Spleen (tissue), 11 donors: ENCODE data around the gene MEIS2. TPM values are rescaled to one million over a fixed set of nuclear protein-coding genes. Genes with fewer than 3 reads are reported as not detected.

ENCODE experiments used
- DNase-seq: peaks from one replicate; pipeline ENCODE4 v3.0.0-alpha.2; 2020
- H3K27ac ChIP-seq, 8 donors: fragments of 200-600 bp; sonication (generic) in 7 of 8; 1 replicate in 4 of 8; 2 replicates in 4 of 8; pipeline versions ENCODE4 v1.5.0 to v1.8.0; 2016 to 2021; ENCODE audit warnings: inconsistent platforms in 4 of 8, mild to moderate bottlenecking in 4 of 8, moderate library complexity in 1 of 8
- H3K27me3 ChIP-seq, 7 donors: fragments of 200-600 bp; sonication (generic) in 6 of 7; replicated peaks in 1 of 7; 1 replicate in 4 of 7; 2 replicates in 3 of 7; pipeline versions ENCODE4 v1.5.0 to v1.8.0; 2016 to 2021; ENCODE audit warnings: inconsistent platforms in 3 of 7, mild to moderate bottlenecking in 1 of 7
- H3K36me3 ChIP-seq, 6 donors: fragments of 200-600 bp; sonication (generic) in 5 of 6; 1 replicate in 4 of 6; 2 replicates in 2 of 6; pipeline versions ENCODE4 v1.5.0 to v1.8.0; 2016 to 2021; ENCODE audit warnings: inconsistent platforms in 2 of 6
- H3K4me1 ChIP-seq, 6 donors: fragments of 200-600 bp; sonication (generic) in 5 of 6; 1 replicate in 3 of 6; 2 replicates in 3 of 6; pipeline versions ENCODE4 v1.5.0 to v1.8.0; 2016 to 2021; ENCODE audit warnings: inconsistent platforms in 3 of 6
- H3K4me3 ChIP-seq, 8 donors: fragments of 200-600 bp; sonication (generic) in 7 of 8; 1 replicate in 4 of 8; 2 replicates in 4 of 8; pipeline versions ENCODE4 v1.5.0 to v1.8.0; 2016 to 2021; ENCODE audit warnings: inconsistent platforms in 4 of 8, mild to moderate bottlenecking in 4 of 8, moderate library complexity in 2 of 8
- H3K9me3 ChIP-seq, 8 donors: fragments of 200-600 bp; sonication (generic) in 7 of 8; 1 replicate in 4 of 8; 2 replicates in 4 of 8; pipeline versions ENCODE4 v1.5.0 to v1.8.0; 2016 to 2021; ENCODE audit warnings: inconsistent platforms in 4 of 8
- POLR2A ChIP-seq, 3 donors: fragments of 450-650 bp; IDR thresholded peaks; one replicate each; pipeline ENCODE4 v1.5.1; 2017; ENCODE audit warnings: antibody characterized with exemption in 3 of 3, mild to moderate bottlenecking in 1 of 3
- POLR2AphosphoS5 ChIP-seq, 3 donors: sonication (generic); formaldehyde crosslinking; IDR thresholded peaks; one replicate each; pipeline ENCODE4 v1.5.1; 2017; ENCODE audit warnings: antibody characterized with exemption in 3 of 3
- WGBS, 5 donors: extraction: QIAGEN DNeasy Blood & Tissue Kit in 3 of 5; methylation state at CpG; one replicate each; pipeline versions ENCODE4 v1.1.5 to v1.1.7; 2013 to 2018; 5-methylcytosine and 5-hydroxymethylcytosine counted together
- intact Hi-C: fragments of 100-400 bp; cut with DNase I; formaldehyde crosslinking; loops from one replicate; pipeline ENCODE4 v1.15.0; 2023; ENCODE audit warnings: low total_unique reads
- polyA plus RNA-seq, 3 donors: library from polyadenylated mRNA; stranded (reverse); fragments of 200-250 nt; gene quantifications; one replicate each; pipeline ENCODE4 v1.2.1, GENCODE V29; 2013
- total RNA-seq, 7 donors: library from RNA; depleted of rRNA in 3 of 7; stranded (reverse); fragments of >200 nt in 3 of 7; fragmentation: NEBNext Ultra II Directional in 4 of 7; extraction: Animal tissue kit (Norgen Biotek cat#: 25700) in 4 of 7; gene quantifications; one replicate each; pipeline versions ENCODE4 v1.1.0 to v1.2.1, GENCODE V29; 2016 to 2021
- TF ChIP-seq, protein P1 (sequence below), 11 experiments: fragments of 200-600 bp in 7 of 11; fragments of 450-650 bp in 4 of 11; sonication (generic) in 4 of 11; IDR thresholded peaks in 8 of 11; conservative IDR thresholded peaks in 3 of 11; 1 replicate in 7 of 11; 2 replicates in 4 of 11; pipeline versions ENCODE4 v1.4.0 to v1.8.0; 2016 to 2021; ENCODE audit warnings: antibody characterized with exemption in 11 of 11, inconsistent platforms in 4 of 11, mild to moderate bottlenecking in 1 of 11
- donor health status: healthy with polysubstance abuse.
- donor health status: DM: no; HTN: no; CAD: no; lungs with moderate emphysema.
- donor health status: DM: no; HTN: no; CAD: no.
- donor health status: Bipolar disorder and iron deficiency.
- donor health status: healthy.
- donor health status: DM: no; HTN: no; CAD: no.
- donor health status: DM: yes; HTN: yes; CAD: no.

MEIS2 gene
- total and polyA plus RNA-seq, 10 donors = 2.6 to 57.2 (median 23.5) TPM

DNA sequence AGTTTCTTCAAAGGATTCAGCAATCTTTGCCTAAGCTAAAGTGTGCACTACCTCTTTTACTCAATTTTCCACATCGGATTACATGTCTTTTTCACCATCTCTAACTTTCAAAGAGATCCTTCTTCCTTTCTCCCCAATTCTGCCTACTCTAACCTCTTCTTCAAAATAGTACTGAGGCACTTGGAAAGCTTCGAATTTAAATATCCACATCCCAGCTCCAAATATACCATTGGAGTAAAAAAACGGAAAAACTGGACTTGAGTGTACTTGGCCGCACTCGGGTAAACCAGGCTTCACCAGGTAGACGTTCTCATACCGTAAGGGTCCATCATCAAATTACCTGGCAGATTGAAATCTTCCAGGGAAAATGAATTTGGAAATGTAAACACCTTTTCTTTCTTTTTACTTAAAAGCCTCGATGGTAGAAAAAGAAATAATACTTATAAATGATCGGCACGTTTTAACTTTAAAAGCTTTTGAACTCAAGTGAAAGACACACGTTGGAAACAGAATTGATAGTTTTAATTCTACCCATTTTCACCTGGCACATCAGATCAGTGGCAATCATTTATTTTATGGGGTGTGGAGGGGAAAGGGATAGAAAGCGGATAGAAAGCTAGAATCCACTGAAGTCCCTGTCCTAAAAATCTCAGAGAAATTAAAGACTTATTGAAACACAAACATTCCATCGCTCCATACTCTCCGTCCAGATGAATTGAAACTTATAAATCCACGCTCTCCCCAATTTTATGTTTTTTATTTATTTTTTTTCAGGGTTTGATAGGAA lies 8.2 kb upstream of the MEIS2 start:
- intact Hi-C loops = loop anchor here (10.0 kb wide), 1 partner anchor 224 kb away; no protein-coding TSS in a partner anchor
- no peak for DNase-seq
- TF ChIP-seq, protein P1, sequence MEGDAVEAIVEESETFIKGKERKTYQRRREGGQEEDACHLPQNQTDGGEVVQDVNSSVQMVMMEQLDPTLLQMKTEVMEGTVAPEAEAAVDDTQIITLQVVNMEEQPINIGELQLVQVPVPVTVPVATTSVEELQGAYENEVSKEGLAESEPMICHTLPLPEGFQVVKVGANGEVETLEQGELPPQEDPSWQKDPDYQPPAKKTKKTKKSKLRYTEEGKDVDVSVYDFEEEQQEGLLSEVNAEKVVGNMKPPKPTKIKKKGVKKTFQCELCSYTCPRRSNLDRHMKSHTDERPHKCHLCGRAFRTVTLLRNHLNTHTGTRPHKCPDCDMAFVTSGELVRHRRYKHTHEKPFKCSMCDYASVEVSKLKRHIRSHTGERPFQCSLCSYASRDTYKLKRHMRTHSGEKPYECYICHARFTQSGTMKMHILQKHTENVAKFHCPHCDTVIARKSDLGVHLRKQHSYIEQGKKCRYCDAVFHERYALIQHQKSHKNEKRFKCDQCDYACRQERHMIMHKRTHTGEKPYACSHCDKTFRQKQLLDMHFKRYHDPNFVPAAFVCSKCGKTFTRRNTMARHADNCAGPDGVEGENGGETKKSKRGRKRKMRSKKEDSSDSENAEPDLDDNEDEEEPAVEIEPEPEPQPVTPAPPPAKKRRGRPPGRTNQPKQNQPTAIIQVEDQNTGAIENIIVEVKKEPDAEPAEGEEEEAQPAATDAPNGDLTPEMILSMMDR (IDR thresholded peaks at IDR 0.05 in 8 of 11, conservative IDR thresholded peaks at IDR 0.05 in 3 of 11) = no peak
- Histone ChIP-seq H3K4me3 (no peak overlapping the region), H3K27ac (no peak overlapping the region), H3K36me3 (no peaks in the 10 kb centered on the region), H3K9me3 (no peaks in the 10 kb centered on the region), H3K4me1 (peaks cover 0 to 25% (median 6%) of the 10 kb centered on the region in 6 donors), H3K27me3 (peaks cover 0 to 100% (median 55%) of the 10 kb centered on the region in 7 donors)
- 54 to 65% (median 60%) methylated on average over 15 of the region's 15 CpGs for WGBS, 5 donors

DNA sequence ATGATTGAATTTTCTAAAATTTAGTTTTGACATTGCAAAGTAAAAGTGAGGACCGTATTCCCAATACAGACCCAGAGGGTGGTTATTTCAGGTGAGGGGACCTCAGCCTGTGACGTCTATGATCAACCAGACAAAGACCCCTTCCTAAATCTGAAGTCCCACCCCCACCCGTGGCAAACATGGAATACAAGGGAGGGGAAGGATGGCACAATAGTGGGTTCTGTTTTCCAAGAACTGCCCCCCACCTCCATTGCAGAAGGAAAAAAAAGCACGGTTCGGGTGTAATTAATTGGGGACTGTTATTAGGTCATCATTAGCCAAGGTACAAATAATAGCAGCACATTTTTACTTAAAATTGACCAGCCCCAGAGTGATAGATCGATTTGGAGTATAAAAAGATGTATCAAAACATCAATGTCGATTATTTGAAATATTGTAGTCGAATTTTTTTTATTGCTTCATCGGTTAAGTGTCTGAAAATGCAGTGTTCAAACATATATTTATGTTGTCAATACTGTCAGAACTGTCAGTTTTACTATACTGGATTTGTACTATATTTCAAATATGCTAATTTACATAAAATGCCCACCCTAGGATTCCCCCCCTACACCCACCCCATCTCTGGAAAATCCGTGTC lies 7.5 kb upstream of the MEIS2 start:
- TF ChIP-seq, protein P1 (IDR thresholded peaks at IDR 0.05 in 8 of 11, conservative IDR thresholded peaks at IDR 0.05 in 3 of 11) = no peak
- TF ChIP-seq POLR2A (IDR thresholded peaks at IDR 0.05) (no peak), POLR2AphosphoS5 (IDR thresholded peaks at IDR 0.05) (no peak)
- intact Hi-C loops = loop anchor here (10.0 kb wide), 1 partner anchor 223 kb away; no protein-coding TSS in a partner anchor
- H3K36me3 ChIP-seq = no peaks in the 10 kb centered on the region
- H3K4me3 ChIP-seq = no peak overlapping the region
- no peak for DNase-seq
- H3K27ac ChIP-seq = no peak overlapping the region
- H3K27me3 ChIP-seq = peaks cover 0 to 100% (median 55%) of the 10 kb centered on the region in 7 donors
- 36 to 56% (median 49%) methylated on average over 10 of the region's 10 CpGs for WGBS, 5 donors
- peaks cover 0 to 29% (median 6%) of the 10 kb centered on the region in 6 donors for H3K4me1 ChIP-seq
- H3K9me3 ChIP-seq = no peaks in the 10 kb centered on the region

DNA sequence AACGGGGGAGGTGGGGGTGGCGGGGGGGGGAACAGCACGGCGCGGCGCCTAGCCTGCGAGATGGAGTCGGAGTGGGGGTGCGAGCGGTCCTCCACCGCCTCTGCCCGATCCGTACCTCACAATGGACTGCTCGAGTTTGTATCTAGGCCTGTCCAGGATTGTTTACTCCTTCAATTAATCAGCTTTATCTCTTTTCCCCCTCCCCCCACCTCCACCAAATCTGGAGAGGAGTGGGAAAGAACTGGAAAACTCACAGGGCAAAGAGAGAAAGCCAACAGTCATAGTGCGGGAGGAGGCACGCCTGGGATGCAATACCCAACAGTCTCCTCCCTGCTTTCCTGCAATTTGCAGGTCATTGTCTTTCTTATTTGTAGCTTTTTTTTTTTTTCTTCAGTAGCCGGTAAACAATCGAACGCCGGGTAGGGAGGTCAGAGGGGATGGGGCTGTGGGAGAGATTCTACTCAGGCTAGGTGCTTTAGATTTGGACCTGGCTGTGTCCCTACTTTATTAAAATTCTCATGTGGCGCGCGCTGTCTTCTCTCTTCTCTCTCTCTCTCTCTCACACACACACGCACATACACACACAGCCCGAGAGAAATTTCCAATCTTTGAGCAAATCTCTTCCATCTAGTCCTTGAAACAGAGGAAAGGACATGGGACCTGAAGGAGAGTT lies 6.9 kb upstream of the MEIS2 start:
- Histone ChIP-seq H3K36me3 (no peaks in the 10 kb centered on the region), H3K4me3 (peak overlapping the region in 3 of 8 donors; percentile 14 to 44 (median 34)), H3K27ac (no peak overlapping the region), H3K4me1 (peaks cover 0 to 35% (median 6%) of the 10 kb centered on the region in 6 donors), H3K9me3 (no peaks in the 10 kb centered on the region), H3K27me3 (peaks cover 0 to 100% (median 52%) of the 10 kb centered on the region in 7 donors)
- intact Hi-C loops = loop anchor here (10.0 kb wide), 1 partner anchor 222 kb away; no protein-coding TSS in a partner anchor
- DNase-seq = no peak
- TF ChIP-seq POLR2AphosphoS5 (IDR thresholded peaks at IDR 0.05) (no peak), POLR2A (IDR thresholded peaks at IDR 0.05) (no peak)
- TF ChIP-seq, protein P1 (IDR thresholded peaks at IDR 0.05 in 8 of 11, conservative IDR thresholded peaks at IDR 0.05 in 3 of 11) = no peak
- WGBS, 5 donors = 25 to 36% (median 30%) methylated on average over 21 to 25 of the region's 25 CpGs
